OCI-LY7 (cell line): ENCODE measurements around the gene TFCP2L1.

Source experiments
- EZH2phosphoT487 ChIP-seq: fragments of 200-600 bp; sonication (generic); IDR thresholded peaks from 2 replicates; pipeline ENCODE4 v1.6.1; 2018; ENCODE audit warnings: low read depth, borderline replicate concordance, mild to moderate bottlenecking, mixed run types, antibody characterized with exemption, low read length, moderate library complexity, mixed read lengths
- TF ChIP-seq, protein P1 (sequence below): fragments of 200-600 bp; sonication (generic); conservative IDR thresholded peaks from 2 replicates; pipeline ENCODE4 v1.5.1; 2014; ENCODE audit warnings: mild to moderate bottlenecking, antibody characterized with exemption, low read length, moderate library complexity, mixed read lengths

DNA sequence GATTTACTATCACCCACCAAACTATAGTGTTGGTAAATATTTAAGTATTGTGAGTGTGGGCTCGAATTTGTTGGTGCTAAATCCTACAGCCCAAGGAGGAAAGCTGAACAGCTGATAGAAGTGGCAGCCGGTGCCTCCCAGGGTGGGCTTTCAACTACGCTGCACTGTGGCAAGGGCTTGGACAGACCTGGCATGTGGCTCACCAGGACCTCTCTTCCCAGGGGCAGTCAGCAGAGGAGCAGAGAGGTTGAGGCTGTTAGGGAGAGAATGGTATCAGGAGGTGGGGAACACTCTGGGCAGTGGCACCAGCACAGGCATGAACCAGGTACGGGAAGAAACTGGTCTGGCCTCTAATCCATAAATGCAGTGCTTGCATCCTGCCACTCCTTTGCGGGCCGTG is 44.6 kb downstream of the TFCP2L1 start:
- TF ChIP-seq, protein P1, sequence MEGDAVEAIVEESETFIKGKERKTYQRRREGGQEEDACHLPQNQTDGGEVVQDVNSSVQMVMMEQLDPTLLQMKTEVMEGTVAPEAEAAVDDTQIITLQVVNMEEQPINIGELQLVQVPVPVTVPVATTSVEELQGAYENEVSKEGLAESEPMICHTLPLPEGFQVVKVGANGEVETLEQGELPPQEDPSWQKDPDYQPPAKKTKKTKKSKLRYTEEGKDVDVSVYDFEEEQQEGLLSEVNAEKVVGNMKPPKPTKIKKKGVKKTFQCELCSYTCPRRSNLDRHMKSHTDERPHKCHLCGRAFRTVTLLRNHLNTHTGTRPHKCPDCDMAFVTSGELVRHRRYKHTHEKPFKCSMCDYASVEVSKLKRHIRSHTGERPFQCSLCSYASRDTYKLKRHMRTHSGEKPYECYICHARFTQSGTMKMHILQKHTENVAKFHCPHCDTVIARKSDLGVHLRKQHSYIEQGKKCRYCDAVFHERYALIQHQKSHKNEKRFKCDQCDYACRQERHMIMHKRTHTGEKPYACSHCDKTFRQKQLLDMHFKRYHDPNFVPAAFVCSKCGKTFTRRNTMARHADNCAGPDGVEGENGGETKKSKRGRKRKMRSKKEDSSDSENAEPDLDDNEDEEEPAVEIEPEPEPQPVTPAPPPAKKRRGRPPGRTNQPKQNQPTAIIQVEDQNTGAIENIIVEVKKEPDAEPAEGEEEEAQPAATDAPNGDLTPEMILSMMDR: no peak
- TF ChIP-seq EZH2phosphoT487: no peak
